ENCODE data around the gene PACSIN3.

GRCh38 chr11:47163193-47163592 lies 23.0 kb downstream of the PACSIN3 start:
- TF ChIP-seq CTCF (IDR thresholded peaks at IDR 0.05) (no peak), POLR2A (IDR thresholded peaks at IDR 0.05) (no peak)
